Coronary artery (tissue), 2 donors: ENCODE measurements around the gene ISCU.
"Not testable (repeated sequence)": the region's sequence is repeated elsewhere in the genome, so short reads cannot be mapped to it uniquely, and the experiment has no call there.

Experiments used
- DNase-seq: peaks from one replicate; pipeline ENCODE4 v3.0.0-alpha.2; 2017; ENCODE audit warnings: low spot score
- H3K27ac ChIP-seq, 2 donors: fragments of 200-600 bp; sonication (generic); one replicate each; pipeline ENCODE4 v1.5.1; 2016 to 2019
- H3K4me3 ChIP-seq: fragments of 200-600 bp; sonication (generic); 2 replicates; pipeline ENCODE4 v1.5.1; 2016; ENCODE audit warnings: mild to moderate bottlenecking, moderate library complexity
- CTCF ChIP-seq: fragments of 200-600 bp; sonication (generic); IDR thresholded peaks from one replicate; pipeline ENCODE4 v1.5.1; 2019; ENCODE audit warnings: antibody characterized with exemption

ISCU gene

DNA sequence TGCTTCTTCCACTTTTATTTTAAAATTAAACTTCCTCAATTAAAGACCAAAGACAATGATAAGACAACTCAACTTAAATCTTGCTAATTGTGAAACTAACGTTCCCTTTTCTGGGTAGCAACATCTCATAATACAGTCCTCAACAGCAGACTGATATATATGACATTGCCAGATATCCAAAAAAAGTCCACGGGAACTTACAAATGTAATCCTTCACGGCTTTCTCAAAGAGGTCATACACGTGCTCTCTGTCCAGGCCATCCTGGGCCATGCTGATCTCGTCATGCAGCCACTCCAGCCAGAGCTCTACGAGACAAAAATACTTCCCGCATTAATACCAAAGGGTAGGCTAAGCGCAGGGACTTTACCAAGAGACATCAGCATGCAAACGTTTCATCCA is 14.7 kb upstream of the ISCU start:
- Histone ChIP-seq H3K27ac (no peak overlapping the region), H3K4me3 (no peak overlapping the region)
- TF ChIP-seq CTCF, result no peak
- DNase-seq, result no peak

GRCh38 chr12:108548954-108549521 is 13.4 kb upstream of the ISCU start:
- Histone ChIP-seq H3K4me3 (no peak overlapping the region), H3K27ac (no peak overlapping the region)
- no peak for DNase-seq
- TF ChIP-seq CTCF, result no peak

GRCh38 chr12:108551535-108551934 is 10.9 kb upstream of the ISCU start:
- TF ChIP-seq CTCF, result no peak
- no peak for DNase-seq
- H3K4me3 ChIP-seq, result no peak overlapping the region

GRCh38 chr12:108553799-108554198 is 8.6 kb upstream of the ISCU start:
- no peak for DNase-seq
- no peak overlapping the region for H3K4me3 ChIP-seq
- no peak overlapping the region for H3K27ac ChIP-seq
- TF ChIP-seq CTCF, result no peak

More at GRCh38 chr12:108551535-108551934, 10.9 kb upstream of the ISCU start:
- H3K27ac ChIP-seq, result no peak overlapping the region

- H3K4me3 ChIP-seq, DNase-seq, H3K27ac ChIP-seq: not testable (repeated sequence)
Measured at GRCh38 chr12:108555383-108555782, 7.0 kb upstream of the ISCU start.

DNA sequence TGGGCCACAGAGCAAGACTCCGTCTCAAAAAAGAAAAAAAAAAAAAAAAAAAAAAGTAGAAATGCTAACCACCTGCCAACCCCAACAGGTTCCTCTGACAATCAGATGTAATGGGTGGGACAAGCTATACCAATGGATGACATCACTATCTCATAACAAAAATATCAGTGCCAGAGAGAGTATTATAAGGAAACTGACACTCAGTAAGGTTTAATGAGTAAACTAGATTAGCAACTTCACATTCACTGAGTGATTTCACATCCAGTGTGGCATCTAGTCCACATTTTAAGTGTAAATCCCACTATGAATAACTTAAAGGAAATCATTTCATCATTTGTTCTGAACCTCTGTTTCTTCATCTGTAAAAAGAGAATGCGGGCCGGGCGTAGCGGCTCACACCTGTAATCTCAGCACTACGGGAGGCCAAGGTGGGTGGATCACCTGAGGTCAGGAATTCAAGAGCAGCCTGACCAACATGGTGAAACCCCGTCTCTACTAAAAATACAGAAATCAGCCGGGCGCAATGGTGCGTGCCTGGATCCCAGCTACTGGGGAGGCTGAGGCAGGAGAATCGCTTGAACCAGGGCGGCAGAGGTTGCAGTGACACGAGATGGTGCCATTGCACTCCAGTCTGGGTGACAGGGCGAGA is 3.3 kb upstream of the ISCU start:
- TF ChIP-seq CTCF, result no peak
- H3K27ac ChIP-seq, result no peak overlapping the region
- peak overlapping the region; percentile 85 for H3K4me3 ChIP-seq
- DNase-seq, result no peak

- DNase-seq, result no peak
- TF ChIP-seq CTCF, result no peak
- Histone ChIP-seq H3K4me3 (peak overlapping the region; percentile 85), H3K27ac (no peak overlapping the region)
Measured at GRCh38 chr12:108559748-108560147, 2.6 kb upstream of the ISCU start.
